ENCODE measurements around the gene MEGF11.

MEGF11 gene

DNA sequence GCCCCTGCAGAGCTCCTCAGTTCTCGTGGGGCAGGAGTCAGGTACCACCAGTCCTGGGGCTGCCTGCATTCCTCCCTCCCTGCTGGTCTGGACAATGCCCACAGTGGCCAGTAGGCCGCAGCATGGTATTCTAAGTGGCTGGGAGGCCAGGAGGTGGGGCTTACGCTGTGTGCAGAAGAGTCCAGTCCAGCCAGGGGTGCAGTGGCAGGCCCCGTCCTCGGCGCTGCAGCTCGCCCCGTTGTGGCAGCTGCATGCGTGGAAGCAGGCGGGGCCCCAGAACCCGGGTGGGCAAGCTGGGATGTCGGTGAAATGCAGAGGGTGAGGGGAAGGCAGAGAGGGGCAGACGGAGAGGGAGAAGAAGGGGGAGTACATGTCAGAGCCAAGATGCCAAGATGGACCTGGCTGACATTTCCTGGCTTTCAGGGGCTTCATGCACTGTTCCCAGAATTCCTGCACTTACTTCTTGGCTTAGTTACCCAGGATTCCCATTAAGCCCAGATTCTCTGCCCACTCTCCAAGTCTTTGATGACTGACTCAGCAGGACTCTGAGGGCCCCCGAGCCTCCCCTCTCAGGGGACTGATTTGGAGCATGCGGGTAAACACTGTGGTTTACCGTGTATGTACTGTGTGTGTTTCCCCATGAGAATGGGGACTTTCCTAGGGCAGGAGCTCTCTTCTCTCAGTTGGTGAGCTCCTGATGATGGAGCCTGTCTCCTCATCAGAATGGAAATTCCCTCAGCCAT lies 336.7 kb downstream of the MEGF11 start:
- H3K9me3 Mint-ChIP-seq, result no peaks in the 10 kb centered on the region
- H3K4me3 Mint-ChIP-seq, result peak overlapping the region in 2 of 3 experiments; percentile 45 to 68
- peak overlapping the region in 1 of 3 experiments; percentile 14 for H3K27ac Mint-ChIP-seq
- TF ChIP-seq, protein P1, sequence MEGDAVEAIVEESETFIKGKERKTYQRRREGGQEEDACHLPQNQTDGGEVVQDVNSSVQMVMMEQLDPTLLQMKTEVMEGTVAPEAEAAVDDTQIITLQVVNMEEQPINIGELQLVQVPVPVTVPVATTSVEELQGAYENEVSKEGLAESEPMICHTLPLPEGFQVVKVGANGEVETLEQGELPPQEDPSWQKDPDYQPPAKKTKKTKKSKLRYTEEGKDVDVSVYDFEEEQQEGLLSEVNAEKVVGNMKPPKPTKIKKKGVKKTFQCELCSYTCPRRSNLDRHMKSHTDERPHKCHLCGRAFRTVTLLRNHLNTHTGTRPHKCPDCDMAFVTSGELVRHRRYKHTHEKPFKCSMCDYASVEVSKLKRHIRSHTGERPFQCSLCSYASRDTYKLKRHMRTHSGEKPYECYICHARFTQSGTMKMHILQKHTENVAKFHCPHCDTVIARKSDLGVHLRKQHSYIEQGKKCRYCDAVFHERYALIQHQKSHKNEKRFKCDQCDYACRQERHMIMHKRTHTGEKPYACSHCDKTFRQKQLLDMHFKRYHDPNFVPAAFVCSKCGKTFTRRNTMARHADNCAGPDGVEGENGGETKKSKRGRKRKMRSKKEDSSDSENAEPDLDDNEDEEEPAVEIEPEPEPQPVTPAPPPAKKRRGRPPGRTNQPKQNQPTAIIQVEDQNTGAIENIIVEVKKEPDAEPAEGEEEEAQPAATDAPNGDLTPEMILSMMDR (IDR thresholded peaks at IDR 0.05; ENCODE audit: unreplicated experiment in 3 of 3), result peak; percentile 71 to 79 (median 75)
- H3K4me1 Mint-ChIP-seq, result peaks cover 41% of the 10 kb centered on the region
- H3K36me3 Mint-ChIP-seq (ENCODE audit: low read depth), result no peaks in the 10 kb centered on the region
- no peaks in the 10 kb centered on the region for H3K27me3 Mint-ChIP-seq (ENCODE audit: low read depth)

GRCh38 chr15:65916041-65916663 lies 337.4 kb downstream of the MEGF11 start:
- no peaks in the 10 kb centered on the region for H3K27me3 Mint-ChIP-seq (ENCODE audit: low read depth)
- H3K4me1 Mint-ChIP-seq, result peaks cover 37% of the 10 kb centered on the region
- TF ChIP-seq, protein P1 (IDR thresholded peaks at IDR 0.05; ENCODE audit: unreplicated experiment in 3 of 3), result no peak
- peak overlapping the region in 1 of 3 experiments; percentile 14 for H3K27ac Mint-ChIP-seq
- peaks cover 1% of the 10 kb centered on the region for H3K36me3 Mint-ChIP-seq (ENCODE audit: low read depth)
- no peak overlapping the region for H3K4me3 Mint-ChIP-seq
- H3K9me3 Mint-ChIP-seq, result no peaks in the 10 kb centered on the region

DNA sequence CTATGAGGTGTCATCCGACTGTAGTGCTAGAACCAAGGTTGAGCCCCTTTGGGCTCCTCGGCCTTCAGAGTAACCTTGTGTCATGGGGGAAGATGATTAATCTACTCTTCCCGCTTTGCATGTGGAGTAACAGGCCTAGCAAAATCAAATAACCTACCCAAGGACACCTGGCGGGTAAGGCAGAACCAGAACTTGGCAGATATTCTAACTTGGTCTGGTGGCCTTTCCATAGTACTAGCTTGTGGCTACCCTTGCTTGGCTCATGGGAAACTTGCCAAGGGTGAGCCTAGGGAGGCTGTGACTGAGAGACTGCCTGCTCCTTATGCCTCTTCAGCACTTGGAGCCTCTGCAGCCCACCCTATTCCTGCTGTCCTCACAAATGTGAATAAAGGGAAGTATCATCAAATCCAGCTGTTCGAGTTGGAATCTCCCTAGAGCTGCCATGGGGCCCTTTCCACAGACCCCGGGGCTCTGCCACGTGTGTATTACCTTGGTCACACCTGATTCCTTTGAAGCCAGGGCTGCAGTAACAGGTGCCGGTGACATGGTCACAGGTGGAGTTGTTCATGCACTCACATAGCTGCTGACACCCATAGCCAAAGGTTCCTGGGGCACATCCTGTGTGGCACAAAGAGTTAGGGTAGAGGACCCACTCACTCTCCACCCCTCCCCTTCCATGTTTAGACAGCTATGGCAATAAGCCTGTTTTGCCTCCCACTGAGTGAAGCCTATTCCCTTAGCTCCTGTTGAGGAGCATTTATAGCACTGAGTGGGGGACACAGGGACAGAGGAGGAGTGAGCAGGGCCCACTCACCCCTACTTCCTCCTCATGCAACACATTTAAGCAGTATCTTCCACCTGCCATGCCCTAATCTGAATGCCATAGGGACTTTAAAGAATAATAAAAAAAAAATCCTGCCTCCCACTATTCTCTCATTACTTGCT lies 338.3 kb downstream of the MEGF11 start:
- Mint-ChIP-seq H3K36me3 (ENCODE audit: low read depth) (peaks cover 5% of the 10 kb centered on the region), H3K27me3 (ENCODE audit: low read depth) (no peaks in the 10 kb centered on the region), H3K4me3 (no peak overlapping the region), H3K9me3 (no peaks in the 10 kb centered on the region), H3K4me1 (peaks cover 30% of the 10 kb centered on the region), H3K27ac (peak overlapping the region in 1 of 3 experiments; percentile 86)
- TF ChIP-seq, protein P1 (IDR thresholded peaks at IDR 0.05; ENCODE audit: unreplicated experiment in 3 of 3), result no peak

GRCh38 chr15:65914386-65914785 lies 339.2 kb downstream of the MEGF11 start:
- H3K9me3 Mint-ChIP-seq, result no peaks in the 10 kb centered on the region
- H3K27ac Mint-ChIP-seq, result peak overlapping the region in 2 of 3 experiments; percentile 43 to 86
- H3K4me1 Mint-ChIP-seq, result peaks cover 29% of the 10 kb centered on the region
- peaks cover 5% of the 10 kb centered on the region for H3K36me3 Mint-ChIP-seq (ENCODE audit: low read depth)
- no peaks in the 10 kb centered on the region for H3K27me3 Mint-ChIP-seq (ENCODE audit: low read depth)
- TF ChIP-seq, protein P1 (IDR thresholded peaks at IDR 0.05; ENCODE audit: unreplicated experiment in 3 of 3), result no peak
- H3K4me3 Mint-ChIP-seq, result no peak overlapping the region

GRCh38 chr15:65913631-65914199 lies 339.8 kb downstream of the MEGF11 start:
- no peak overlapping the region for H3K4me3 Mint-ChIP-seq
- peaks cover 5% of the 10 kb centered on the region for H3K36me3 Mint-ChIP-seq (ENCODE audit: low read depth)
- H3K4me1 Mint-ChIP-seq, result peaks cover 29% of the 10 kb centered on the region
- H3K9me3 Mint-ChIP-seq, result no peaks in the 10 kb centered on the region
- H3K27ac Mint-ChIP-seq, result peak overlapping the region in 1 of 3 experiments; percentile 86
- no peaks in the 10 kb centered on the region for H3K27me3 Mint-ChIP-seq (ENCODE audit: low read depth)
- TF ChIP-seq, protein P1 (IDR thresholded peaks at IDR 0.05; ENCODE audit: unreplicated experiment in 3 of 3), result no peak
